IMR-90 (cell line): ENCODE data around the gene PARVB. TPM values are rescaled to one million over a fixed set of nuclear protein-coding genes. Genes with fewer than 3 reads are reported as not detected.
A peak's percentile ranks its signal among the peaks of the same experiment; 100 is the strongest.

Source experiments
- ATAC-seq: fragments of 200-7000 bp; cut with Tn5 transposase; 2 replicates; pipeline ENCODE4 v1.9.1; 2020; ENCODE audit warnings: low read depth, mild to moderate bottlenecking, moderate library complexity
- BruUV-seq: library from RNA; stranded (reverse); fragments of 400-500 nt; replicated peaks from 2 replicates; lab custom pipeline; 2021; lab: Mats Ljungman, UMichigan
- CTCF ChIA-PET: fragments of 300-600 bp; formaldehyde crosslinking; extraction: SDS; loops from one replicate; lab custom pipeline; 2021; ENCODE audit warnings: antibody characterized with exemption; lab: Yijun Ruan, JAX
- POLR2A ChIA-PET: fragments of 300-600 bp; sonication (Branson Sonifier 250); formaldehyde crosslinking; loops from one replicate; lab custom pipeline; 2022; ENCODE audit warnings: antibody characterized with exemption; ENCODE audit not compliant: unreplicated experiment; lab: Charles Lee
- DNase-seq: peaks from one replicate; pipeline ENCODE4 v3.0.0; 2013
- H2AFZ ChIP-seq: replicated peaks from 2 replicates; pipeline ENCODE3; 2013; ENCODE audit warnings: low read length, mild to moderate bottlenecking; ENCODE audit not compliant: poor library complexity
- H2AK5ac ChIP-seq: 2 replicates; pipeline ENCODE4 v1.6.1; 2013; ENCODE audit warnings: low read depth, low read length, inconsistent platforms
- H2AK9ac ChIP-seq: replicated peaks from 2 replicates; pipeline ENCODE3; 2013; ENCODE audit warnings: mild to moderate bottlenecking, low read depth, low read length, moderate library complexity; ENCODE audit not compliant: poor library complexity
- H2BK120ac ChIP-seq: 2 replicates; pipeline ENCODE4 v1.6.1; 2013; ENCODE audit warnings: low read depth, low read length, inconsistent platforms
- H2BK15ac ChIP-seq: 3 replicates; pipeline ENCODE4 v1.6.1; 2013; ENCODE audit warnings: low read depth, low read length, inconsistent platforms
- H2BK20ac ChIP-seq: 2 replicates; pipeline ENCODE4 v1.6.1; 2013; ENCODE audit warnings: low read depth, mild to moderate bottlenecking, inconsistent platforms, low read length, moderate library complexity
- H2BK5ac ChIP-seq: 2 replicates; pipeline ENCODE4 v1.6.1; 2013; ENCODE audit warnings: mild to moderate bottlenecking, low read depth, low read length, inconsistent platforms; ENCODE audit not compliant: poor library complexity, severe bottlenecking
- H3K14ac ChIP-seq: replicated peaks from 2 replicates; pipeline ENCODE4 v1.6.1; 2013; ENCODE audit warnings: low read depth, low read length, inconsistent platforms
- H3K18ac ChIP-seq: 2 replicates; pipeline ENCODE4 v1.6.1; 2013; ENCODE audit warnings: low read depth, low read length, control low read depth
- H3K23ac ChIP-seq: 2 replicates; pipeline ENCODE4 v1.6.1; 2013; ENCODE audit warnings: low read depth, low read length, inconsistent platforms
- H3K27ac ChIP-seq: 2 replicates; pipeline ENCODE4 v1.5.1; 2013; ENCODE audit warnings: mild to moderate bottlenecking, control low read depth, low read length; ENCODE audit not compliant: insufficient read depth
- H3K27me3 ChIP-seq: 2 replicates; pipeline ENCODE4 v1.6.1; 2013; ENCODE audit warnings: low read length; ENCODE audit not compliant: control insufficient read depth, insufficient read depth
- H3K36me3 ChIP-seq: 2 replicates; pipeline ENCODE4 v1.6.1; 2013; ENCODE audit warnings: low read length, mixed read lengths; ENCODE audit not compliant: control insufficient read depth, insufficient read depth
- H3K4ac ChIP-seq: 2 replicates; pipeline ENCODE4 v1.6.1; 2013; ENCODE audit warnings: low read depth, low read length, inconsistent platforms
- H3K4me1 ChIP-seq: 2 replicates; pipeline ENCODE4 v1.6.1; 2013; ENCODE audit warnings: low read length, mixed read lengths; ENCODE audit not compliant: control insufficient read depth, insufficient read depth
- H3K4me2 ChIP-seq: 2 replicates; pipeline ENCODE4 v1.6.1; 2013; ENCODE audit warnings: low read depth, mild to moderate bottlenecking, control low read depth, low read length, moderate library complexity
- H3K4me3 ChIP-seq: 2 replicates; pipeline ENCODE4 v1.5.1; 2013; ENCODE audit warnings: low read depth, mild to moderate bottlenecking, control low read depth, low read length, moderate library complexity; ENCODE audit not compliant: insufficient read depth
- H3K56ac ChIP-seq: 2 replicates; pipeline ENCODE4 v1.6.1; 2013; ENCODE audit warnings: low read length, inconsistent platforms; ENCODE audit not compliant: insufficient read depth; ENCODE audit errors: extremely low read depth
- H3K79me1 ChIP-seq, 2 experiments: 2 replicates each; pipeline ENCODE4 v1.6.1; 2013; ENCODE audit warnings: low read length in 2 of 2, inconsistent platforms in 1 of 2, low read depth in 1 of 2
- H3K9ac ChIP-seq: 2 replicates; pipeline ENCODE4 v1.6.1; 2013; ENCODE audit warnings: low read depth, low read length, control low read depth
- H3K9me1 ChIP-seq: 2 replicates; pipeline ENCODE4 v1.6.1; 2013; ENCODE audit warnings: low read length, inconsistent platforms; ENCODE audit not compliant: insufficient read depth
- H3K9me3 ChIP-seq: 2 replicates; pipeline ENCODE4 v1.6.1; 2013; ENCODE audit warnings: low read length; ENCODE audit not compliant: control insufficient read depth, insufficient read depth
- H4K20me1 ChIP-seq: 2 replicates; pipeline ENCODE4 v1.6.1; 2013; ENCODE audit warnings: low read length, inconsistent platforms; ENCODE audit not compliant: insufficient read depth
- H4K5ac ChIP-seq: 2 replicates; pipeline ENCODE4 v1.6.1; 2013; ENCODE audit warnings: mild to moderate bottlenecking, low read depth, low read length, control low read depth
- H4K8ac ChIP-seq, 2 experiments: 2 replicates each; pipeline ENCODE4 v1.6.1; 2013; ENCODE audit warnings: low read depth in 2 of 2, low read length in 2 of 2, control low read depth in 1 of 2, inconsistent platforms in 1 of 2
- H4K91ac ChIP-seq: 2 replicates; pipeline ENCODE4 v1.6.1; 2013; ENCODE audit warnings: low read depth, low read length, inconsistent platforms; ENCODE audit not compliant: insufficient read depth
- FOS ChIP-seq: fragments of 150-350 bp; IDR thresholded peaks from 2 replicates; pipeline ENCODE4 v1.6.1; 2016; ENCODE audit warnings: low read depth, low read length
- MXI1 ChIP-seq: IDR thresholded peaks from 2 replicates; pipeline ENCODE4 v1.6.1; 2012; ENCODE audit warnings: low read depth, mild to moderate bottlenecking, low read length, moderate library complexity, borderline replicate concordance
- POLR2A ChIP-seq: IDR thresholded peaks from 2 replicates; pipeline ENCODE4 v1.6.1; 2012; ENCODE audit warnings: mild to moderate bottlenecking, low read depth, low read length
- WGBS, 2 experiments: methylation state at CpG; one replicate each; pipeline versions ENCODE4 v1.1.5 to v1.1.7; 2013; ENCODE audit warnings: missing lambda C conversion rate in 2 of 2; ENCODE audit not compliant: insufficient read length in 1 of 2; ENCODE audit errors: extremely low coverage in 2 of 2; 5-methylcytosine and 5-hydroxymethylcytosine counted together
- dilution Hi-C: fragments of 300-500 bp; cut with HindIII; formaldehyde crosslinking; loops from one replicate; pipeline ENCODE4 v1.14.3; 2018; ENCODE audit warnings: low sequenced_read_pairs; ENCODE audit not compliant: unreplicated experiment
- in situ Hi-C: fragments of 300-500 bp; cut with MboI; formaldehyde crosslinking; loops from 3 replicates; pipeline ENCODE4 v1.14.3; 2019; ENCODE audit warnings: low sequenced_read_pairs, inconsistent platforms, mixed read lengths
- intact Hi-C: fragments of 100-400 bp; cut with micrococcal nuclease; formaldehyde crosslinking; loops from 2 replicates; pipeline ENCODE4 v1.10.0; 2022
- polyA plus RNA-seq, 3 experiments: library from polyadenylated mRNA; depleted of rRNA; stranded (reverse); fragments of >200 nt; gene quantifications; 2 replicates each; pipeline ENCODE4 v1.2.3, GENCODE V29; 2012; ENCODE audit warnings: low replicate concordance in 1 of 3
- total RNA-seq: library from RNA; depleted of rRNA; stranded (reverse); fragments of >200 nt; gene quantifications from 2 replicates; pipeline ENCODE4 v1.2.3, GENCODE V29; 2012
- TF ChIP-seq, protein P1 (sequence below): fragments of 150-350 bp; IDR thresholded peaks from 2 replicates; pipeline ENCODE4 v1.6.1; 2016; ENCODE audit warnings: low read depth, mild to moderate bottlenecking, low read length, moderate library complexity, borderline replicate concordance

Gene PARVB
- total and polyA plus RNA-seq, 2 of the 4 experiments (the other 2 are of a cell fraction) = 44.3 to 53.9 TPM

DNA sequence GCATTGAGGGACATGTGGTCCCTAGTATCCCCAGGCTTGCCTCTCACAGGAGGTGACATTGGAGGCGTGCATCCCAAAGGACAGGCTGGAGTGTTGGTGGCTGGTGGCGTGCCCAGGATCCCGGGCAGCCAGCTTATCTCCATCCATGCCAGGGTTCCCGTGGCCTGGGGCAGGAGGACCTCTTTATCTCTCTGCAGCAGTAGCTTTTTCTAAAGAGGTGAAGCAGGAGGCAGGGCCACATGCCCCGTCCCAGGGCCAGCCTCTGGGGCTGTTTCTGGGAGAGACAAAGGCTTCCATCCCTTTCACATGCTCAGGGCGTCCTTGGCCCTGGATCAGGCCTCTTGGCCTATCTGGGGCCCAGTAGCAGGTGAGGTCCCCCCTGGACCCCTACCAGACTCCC is 176.3 kb downstream of the PARVB start:
- 0 out of 2 replicates have a peak overlapping the region, but pooled peaks have one; percentile 9 for H2AK5ac ChIP-seq
- H2BK5ac ChIP-seq = no peak overlapping the region
- no peak overlapping the region for H3K56ac ChIP-seq
- CTCF ChIA-PET = no interaction called here
- no peaks in the 10 kb centered on the region for H3K36me3 ChIP-seq
- no CpG with 5 or more reads among the region's 6 CpGs for whole genome bisulfite sequencing, 2 experiments
- no peak overlapping the region for H3K23ac ChIP-seq
- peaks cover 16% of the 10 kb centered on the region for H3K27me3 ChIP-seq
- ATAC-seq (no peak), DNase-seq (no peak)
- H3K9me3 ChIP-seq = no peaks in the 10 kb centered on the region
- TF ChIP-seq FOS (no peak), POLR2A (no peak), MXI1 (no peak)
- TF ChIP-seq, protein P1, sequence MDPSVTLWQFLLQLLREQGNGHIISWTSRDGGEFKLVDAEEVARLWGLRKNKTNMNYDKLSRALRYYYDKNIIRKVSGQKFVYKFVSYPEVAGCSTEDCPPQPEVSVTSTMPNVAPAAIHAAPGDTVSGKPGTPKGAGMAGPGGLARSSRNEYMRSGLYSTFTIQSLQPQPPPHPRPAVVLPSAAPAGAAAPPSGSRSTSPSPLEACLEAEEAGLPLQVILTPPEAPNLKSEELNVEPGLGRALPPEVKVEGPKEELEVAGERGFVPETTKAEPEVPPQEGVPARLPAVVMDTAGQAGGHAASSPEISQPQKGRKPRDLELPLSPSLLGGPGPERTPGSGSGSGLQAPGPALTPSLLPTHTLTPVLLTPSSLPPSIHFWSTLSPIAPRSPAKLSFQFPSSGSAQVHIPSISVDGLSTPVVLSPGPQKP = no peak
- H3K79me1 ChIP-seq = no peaks in the 10 kb centered on the region
- no peak overlapping the region for H3K4me3 ChIP-seq
- in situ Hi-C loops (no loop called here), intact Hi-C loops (no loop called here), dilution Hi-C loops (no loop called here)
- H4K91ac ChIP-seq = no peak overlapping the region
- POLR2A ChIA-PET = no interaction called here
- H3K4me1 ChIP-seq = peaks cover 20% of the 10 kb centered on the region
- no peak overlapping the region for H3K4me2 ChIP-seq
- H3K9ac ChIP-seq = no peak overlapping the region
- no peak overlapping the region for H3K14ac ChIP-seq
- no peak overlapping the region for H3K27ac ChIP-seq
- no peak overlapping the region for H2BK20ac ChIP-seq
- H2AFZ ChIP-seq = no peak overlapping the region
- H4K5ac ChIP-seq = no peak overlapping the region
- no TSS peak for BruUV-seq
- H4K20me1 ChIP-seq = no peaks in the 10 kb centered on the region
- H3K9me1 ChIP-seq = peaks cover 10% of the 10 kb centered on the region
- no peak overlapping the region for H2BK15ac ChIP-seq
- no peak overlapping the region for H3K18ac ChIP-seq
- H2BK120ac ChIP-seq = no peak overlapping the region
- H3K4ac ChIP-seq = no peak overlapping the region
- no peak overlapping the region for H4K8ac ChIP-seq
- no peak overlapping the region for H2AK9ac ChIP-seq
